Adrenal gland (tissue), 12 donors: ENCODE data around the gene OR10AD1. TPM values are rescaled to one million over a fixed set of nuclear protein-coding genes. Genes with fewer than 3 reads are reported as not detected.

ENCODE experiments used
- DNase-seq, 7 donors: peaks; one replicate each; pipeline ENCODE4 v3.0.0-alpha.2; 2019 to 2020
- H3K27ac ChIP-seq, 5 donors: fragments of 200-600 bp; sonication (generic) in 4 of 5; 1 replicate in 3 of 5; 2 replicates in 2 of 5; pipeline versions ENCODE4 v1.5.1 to v1.8.0; 2016 to 2020; ENCODE audit warnings: mild to moderate bottlenecking in 1 of 5
- H3K27me3 ChIP-seq: fragments of 200-600 bp; 2 replicates; pipeline ENCODE4 v1.8.0; 2021
- H3K36me3 ChIP-seq, 2 donors: fragments of 200-600 bp; replicated peaks in 1 of 2; 1 replicate in 1 of 2; 2 replicates in 1 of 2; pipeline versions ENCODE4 v1.5.1 to v1.8.0; 2018 to 2022
- H3K4me1 ChIP-seq, 2 donors: fragments of 200-600 bp; replicated peaks in 1 of 2; 1 replicate in 1 of 2; 2 replicates in 1 of 2; pipeline versions ENCODE4 v1.5.1 to v1.8.0; 2018 to 2021
- H3K4me3 ChIP-seq, 4 donors: fragments of 200-600 bp; sonication (generic) in 3 of 4; one replicate each; pipeline ENCODE4 v1.5.1; 2016 to 2018
- H3K9me3 ChIP-seq, 3 donors: fragments of 200-600 bp; sonication (generic) in 1 of 3; replicated peaks in 1 of 3; 1 replicate in 2 of 3; 2 replicates in 1 of 3; pipeline versions ENCODE4 v1.5.1 to v1.8.0; 2016 to 2021
- POLR2A ChIP-seq, 2 donors: fragments of 450-650 bp; IDR thresholded peaks; one replicate each; pipeline ENCODE4 v1.6.1; 2017; ENCODE audit warnings: antibody characterized with exemption in 2 of 2, mild to moderate bottlenecking in 2 of 2, moderate library complexity in 1 of 2
- WGBS, 4 donors: extraction: QIAGEN DNeasy Blood & Tissue Kit in 2 of 4; methylation state at CpG; one replicate each; pipeline versions ENCODE4 v1.1.5 to v1.1.7; 2013 to 2017; 5-methylcytosine and 5-hydroxymethylcytosine counted together
- intact Hi-C, 2 donors: fragments of 100-400 bp; cut with DNase I; formaldehyde crosslinking; loops; one replicate each; pipeline versions ENCODE4 v1.14.1 to v1.15.0; 2022 to 2023
- polyA plus RNA-seq, 3 donors: library from polyadenylated mRNA; stranded (reverse); fragments of 200-250 nt in 2 of 3; fragments of 350-450 nt in 1 of 3; fragmentation: Illumina TruSeq in 1 of 3; extraction: RNeasy Lipid Tissue Mini Kit (QIAGEN cat#74804) in 1 of 3; gene quantifications; one replicate each; pipeline ENCODE4 v1.2.3, GENCODE V29; 2013 to 2014
- total RNA-seq, 9 donors: library from RNA; depleted of rRNA in 4 of 9; stranded (reverse); fragments of >200 nt in 4 of 9; fragments of 120-200 nt in 1 of 9; fragmentation: NEBNext Ultra II Directional in 1 of 9; extraction: Animal tissue kit (Norgen Biotek cat#: 25700) in 1 of 9; gene quantifications; one replicate each; pipeline versions ENCODE4 v1.1.0 to v1.2.4, GENCODE V29; 2013 to 2023
- TF ChIP-seq, protein P1 (sequence below), 6 experiments: fragments of 450-650 bp in 4 of 6; fragments of 200-600 bp in 2 of 6; sonication (generic) in 1 of 6; IDR thresholded peaks; 1 replicate in 5 of 6; 2 replicates in 1 of 6; pipeline versions ENCODE4 v1.5.1 to v1.8.0; 2016 to 2021; ENCODE audit warnings: antibody characterized with exemption in 6 of 6, mild to moderate bottlenecking in 2 of 6, moderate library complexity in 1 of 6
- donor health status: healthy with polysubstance abuse.
- donor health status: Bipolar disorder and iron deficiency.
- donor health status: DM: yes; HTN: yes; CAD: no.
- donor health status: DM: no; HTN: no; CAD: no.
- donor health status: DM: no; HTN: no; CAD: no.
- donor health status: DM: yes; HTN: yes; CAD: no.

The OR10AD1 gene
- total and polyA plus RNA-seq, 12 donors: 0.16 TPM; not detected in 11

DNA sequence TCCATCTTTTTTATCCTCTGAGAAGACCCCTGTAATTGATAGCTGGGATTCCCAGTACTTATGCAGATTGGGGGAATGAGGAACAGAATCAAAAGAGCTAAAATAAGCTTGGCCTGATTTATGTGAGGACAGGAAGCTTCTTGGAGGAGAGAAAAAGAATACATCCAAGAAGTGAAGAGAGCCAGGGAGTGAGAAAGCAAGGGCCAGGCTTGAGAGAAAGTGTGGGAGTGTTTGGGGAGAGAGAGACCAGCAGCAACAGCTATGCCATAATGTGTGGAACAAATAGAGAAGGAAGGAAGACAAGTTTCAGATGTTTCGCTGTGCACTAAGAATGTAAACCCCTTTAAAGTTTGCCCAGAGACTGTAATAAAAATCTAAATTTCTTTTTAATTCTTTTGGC, 23.6 kb downstream of the OR10AD1 start:
- Histone ChIP-seq H3K27me3 (no peaks in the 10 kb centered on the region), H3K9me3 (no peaks in the 10 kb centered on the region), H3K4me3 (no peak overlapping the region), H3K27ac (no peak overlapping the region), H3K4me1 (peaks cover 5 to 19% of the 10 kb centered on the region in 2 donors), H3K36me3 (no peaks in the 10 kb centered on the region)
- no peak for DNase-seq
- 96 to 100% (median 98%) methylated on average over 1 of the region's 1 CpG for WGBS, 4 donors
- TF ChIP-seq, protein P1, sequence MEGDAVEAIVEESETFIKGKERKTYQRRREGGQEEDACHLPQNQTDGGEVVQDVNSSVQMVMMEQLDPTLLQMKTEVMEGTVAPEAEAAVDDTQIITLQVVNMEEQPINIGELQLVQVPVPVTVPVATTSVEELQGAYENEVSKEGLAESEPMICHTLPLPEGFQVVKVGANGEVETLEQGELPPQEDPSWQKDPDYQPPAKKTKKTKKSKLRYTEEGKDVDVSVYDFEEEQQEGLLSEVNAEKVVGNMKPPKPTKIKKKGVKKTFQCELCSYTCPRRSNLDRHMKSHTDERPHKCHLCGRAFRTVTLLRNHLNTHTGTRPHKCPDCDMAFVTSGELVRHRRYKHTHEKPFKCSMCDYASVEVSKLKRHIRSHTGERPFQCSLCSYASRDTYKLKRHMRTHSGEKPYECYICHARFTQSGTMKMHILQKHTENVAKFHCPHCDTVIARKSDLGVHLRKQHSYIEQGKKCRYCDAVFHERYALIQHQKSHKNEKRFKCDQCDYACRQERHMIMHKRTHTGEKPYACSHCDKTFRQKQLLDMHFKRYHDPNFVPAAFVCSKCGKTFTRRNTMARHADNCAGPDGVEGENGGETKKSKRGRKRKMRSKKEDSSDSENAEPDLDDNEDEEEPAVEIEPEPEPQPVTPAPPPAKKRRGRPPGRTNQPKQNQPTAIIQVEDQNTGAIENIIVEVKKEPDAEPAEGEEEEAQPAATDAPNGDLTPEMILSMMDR (IDR thresholded peaks at IDR 0.05): no peak
- no peak for TF ChIP-seq POLR2A (IDR thresholded peaks at IDR 0.05)
- intact Hi-C loops: no loop called here

- Histone ChIP-seq H3K4me3 (no peak overlapping the region), H3K27me3 (no peaks in the 10 kb centered on the region), H3K27ac (no peak overlapping the region), H3K9me3 (no peaks in the 10 kb centered on the region), H3K36me3 (no peaks in the 10 kb centered on the region), H3K4me1 (peaks cover 0 to 8% of the 10 kb centered on the region in 2 donors)
- WGBS, 4 donors: 69 to 80% (median 77%) methylated on average over 4 of the region's 4 CpGs
- intact Hi-C loops: no loop called here
- TF ChIP-seq, protein P1 (IDR thresholded peaks at IDR 0.05): no peak
- TF ChIP-seq POLR2A (IDR thresholded peaks at IDR 0.05): no peak
- no peak for DNase-seq
These were observed 25.1 kb downstream of the OR10AD1 start for GRCh38 chr12:48177982-48178381.

DNA sequence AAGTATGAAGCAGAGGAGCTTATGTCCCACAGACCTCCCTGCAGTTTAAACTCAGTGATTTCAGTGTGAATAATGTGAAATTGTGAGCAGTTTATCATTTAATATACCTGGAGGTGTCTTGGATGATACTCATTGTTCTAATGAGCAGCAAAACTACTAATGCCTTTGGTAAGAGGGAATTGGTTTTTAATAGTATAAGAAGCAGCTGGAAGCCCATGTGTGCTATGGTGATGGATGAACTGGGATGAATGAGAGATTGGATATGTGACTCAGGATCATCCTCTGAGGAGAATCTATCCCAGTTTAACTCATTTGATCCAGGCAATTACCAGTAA, 26.7 kb downstream of the OR10AD1 start:
- no peak overlapping the region for H3K4me3 ChIP-seq
- H3K27ac ChIP-seq: no peak overlapping the region
- no peaks in the 10 kb centered on the region for H3K9me3 ChIP-seq
- no peaks in the 10 kb centered on the region for H3K27me3 ChIP-seq
- H3K36me3 ChIP-seq: no peaks in the 10 kb centered on the region
- no peak for DNase-seq
- intact Hi-C loops: no loop called here
- TF ChIP-seq, protein P1 (IDR thresholded peaks at IDR 0.05): no peak
- TF ChIP-seq POLR2A (IDR thresholded peaks at IDR 0.05): no peak
- no peaks in the 10 kb centered on the region for H3K4me1 ChIP-seq

DNA sequence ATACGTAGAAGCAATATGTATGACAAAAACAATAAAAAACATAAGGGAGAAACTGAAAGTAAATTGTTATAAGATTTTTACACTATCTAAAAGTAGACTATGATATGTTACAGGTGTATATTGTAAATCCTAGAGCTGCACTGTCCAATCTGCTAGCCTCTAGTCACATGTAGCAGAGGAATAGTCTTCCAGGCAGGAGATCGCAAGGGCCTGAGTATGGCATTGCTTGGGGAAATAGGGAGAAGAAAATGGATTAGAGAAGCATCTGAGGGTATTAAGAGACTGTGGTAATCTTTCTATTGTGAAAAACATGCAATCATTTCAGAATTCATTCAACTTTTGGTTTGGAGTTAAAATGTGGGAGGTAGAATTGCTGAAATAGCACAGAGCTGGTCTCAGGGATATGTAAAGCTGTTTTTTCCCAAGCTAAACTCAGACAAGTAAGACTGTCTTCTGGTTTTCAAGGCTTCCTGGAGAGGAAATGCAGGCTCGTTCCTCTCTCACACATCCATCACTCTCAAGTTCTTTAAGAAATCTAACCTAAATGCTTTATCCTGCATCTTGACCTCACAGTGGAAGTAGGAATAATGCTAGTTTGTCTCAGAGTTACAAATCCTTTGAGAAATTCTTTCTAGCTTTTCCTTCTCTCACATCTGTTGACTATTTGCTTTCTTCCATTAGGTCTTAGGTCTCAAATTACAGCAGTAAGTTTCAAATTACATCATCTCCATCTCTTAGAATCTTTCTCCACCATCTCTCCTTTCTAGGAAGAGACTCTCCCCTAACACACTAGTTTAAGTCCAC, 27.3 kb downstream of the OR10AD1 start:
- intact Hi-C loops: no loop called here
- TF ChIP-seq, protein P1 (IDR thresholded peaks at IDR 0.05): no peak
- TF ChIP-seq POLR2A (IDR thresholded peaks at IDR 0.05): no peak
- H3K9me3 ChIP-seq: no peaks in the 10 kb centered on the region
- WGBS, 4 donors: 58 to 68% (median 66%) methylated on average over 3 of the region's 3 CpGs
- DNase-seq: no peak
- H3K27me3 ChIP-seq: no peaks in the 10 kb centered on the region
- no peak overlapping the region for H3K27ac ChIP-seq
- H3K4me3 ChIP-seq: no peak overlapping the region
- no peaks in the 10 kb centered on the region for H3K36me3 ChIP-seq
- no peaks in the 10 kb centered on the region for H3K4me1 ChIP-seq
